GM18873 (cell line): ENCODE measurements around the gene GPR39.
"Not testable (repeated sequence)": the region's sequence is repeated elsewhere in the genome, so short reads cannot be mapped to it uniquely, and the experiment has no call there.

ENCODE experiments used
- ATAC-seq: cut with Tn5 transposase; IDR thresholded peaks from one replicate; pipeline ENCODE4 v1.9.1; 2021; ENCODE audit warnings: mild to moderate bottlenecking, moderate library complexity, moderate number of reproducible peaks; ENCODE audit not compliant: unreplicated experiment, low FRiP score

The GPR39 gene

DNA sequence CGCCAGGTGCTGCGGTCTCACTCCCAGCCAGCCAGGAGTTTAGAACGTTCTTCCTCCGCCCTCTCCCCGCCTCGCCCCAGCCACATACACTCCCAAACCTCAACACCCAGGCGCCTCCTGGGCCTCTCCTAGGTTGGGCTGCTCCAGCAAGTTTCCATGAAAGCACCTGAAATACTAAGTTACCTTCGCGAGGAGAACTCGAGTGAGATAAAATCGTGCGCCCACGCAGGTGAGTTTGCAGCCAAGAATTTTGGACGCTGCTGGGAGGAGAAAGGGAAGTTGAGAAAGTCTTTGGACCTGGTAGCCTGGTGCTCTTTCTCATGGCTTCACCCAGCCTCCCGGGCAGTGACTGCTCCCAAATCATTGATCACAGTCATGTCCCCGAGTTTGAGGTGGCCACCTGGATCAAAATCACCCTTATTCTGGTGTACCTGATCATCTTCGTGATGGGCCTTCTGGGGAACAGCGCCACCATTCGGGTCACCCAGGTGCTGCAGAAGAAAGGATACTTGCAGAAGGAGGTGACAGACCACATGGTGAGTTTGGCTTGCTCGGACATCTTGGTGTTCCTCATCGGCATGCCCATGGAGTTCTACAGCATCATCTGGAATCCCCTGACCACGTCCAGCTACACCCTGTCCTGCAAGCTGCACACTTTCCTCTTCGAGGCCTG lies at the start of gene GPR39:
Gene GPR39 (plus strand): TSS at position 83 of the 673 bp plus-strand sequence.
- ATAC-seq = no peak

GRCh38 chr2:132368191-132368590 lies 48.4 kb upstream of the GPR39 start:
- ATAC-seq = no peak

DNA sequence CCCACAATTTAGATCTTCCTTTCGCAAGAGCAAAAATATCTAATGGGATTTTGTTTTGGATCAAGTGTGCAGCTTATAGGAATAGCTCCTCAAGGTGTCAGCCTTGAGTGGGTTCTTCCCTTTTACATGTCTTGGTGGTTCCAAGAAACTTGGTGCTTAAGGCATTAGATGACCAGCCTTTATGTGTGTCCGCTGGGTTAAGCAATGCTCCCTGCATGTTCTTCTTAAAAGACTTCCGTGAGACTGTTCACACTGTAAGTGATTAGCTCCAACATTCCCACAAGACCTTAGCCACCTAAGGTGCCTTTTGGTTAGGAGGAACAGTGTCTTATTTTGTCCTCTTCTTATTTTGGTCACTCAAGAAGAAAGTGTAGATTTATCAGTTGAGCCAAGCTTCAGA lies 44.3 kb upstream of the GPR39 start:
- ATAC-seq = no peak

DNA sequence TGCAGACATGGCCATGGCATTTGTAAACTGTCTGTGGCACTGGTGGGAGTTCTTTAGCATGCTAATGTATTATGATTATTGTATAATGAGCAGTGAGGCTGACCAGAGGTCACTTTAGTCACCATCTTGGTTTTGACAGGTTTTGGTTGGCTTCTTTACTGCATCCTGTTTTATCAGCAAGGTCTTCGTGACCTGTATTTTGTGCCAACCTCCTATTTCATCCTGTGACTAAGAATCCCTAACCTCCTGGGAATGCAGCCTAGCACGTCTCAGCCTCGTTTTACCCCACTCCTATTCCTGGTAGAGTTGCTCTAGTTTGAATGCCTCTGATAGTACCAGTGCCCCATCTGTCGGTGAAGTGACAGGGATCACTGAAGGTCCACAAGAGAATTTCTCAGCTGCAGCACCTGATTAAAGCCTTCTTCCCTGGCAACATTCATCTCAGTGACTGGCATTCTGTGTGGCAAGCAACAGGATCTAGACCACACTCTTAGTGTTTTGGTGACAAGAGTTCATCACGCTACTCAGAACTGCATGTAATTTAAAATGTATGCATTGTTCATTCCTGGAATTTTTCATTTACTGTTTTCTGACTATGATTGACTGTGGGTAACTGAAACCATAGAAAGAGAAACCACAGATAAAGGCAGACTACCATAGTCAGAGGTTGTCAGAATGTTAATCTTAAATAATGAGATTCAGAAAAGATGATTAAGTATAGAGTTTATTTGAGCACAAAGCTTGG lies 43.0 kb upstream of the GPR39 start:
- ATAC-seq = no peak

DNA sequence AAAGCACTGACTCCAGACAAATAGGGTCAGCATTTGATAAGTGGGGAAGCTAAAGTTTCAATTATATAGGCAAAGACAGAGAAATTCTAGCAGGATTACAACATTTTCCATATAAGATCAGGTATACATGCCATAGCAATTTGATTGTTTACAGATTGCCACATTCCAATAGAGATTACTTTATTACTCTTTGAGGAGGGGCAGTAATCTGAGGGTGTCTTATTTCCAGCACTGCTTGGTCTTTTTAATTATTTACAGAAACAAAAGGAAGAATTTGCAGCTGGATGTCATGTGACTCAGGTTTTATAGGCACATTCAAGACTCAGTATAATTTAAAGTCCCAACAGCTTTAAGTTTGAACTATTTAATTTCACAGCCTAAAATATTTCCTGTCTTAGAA lies 42.5 kb upstream of the GPR39 start:
- ATAC-seq = no peak

- ATAC-seq = no peak
These were observed 42.1 kb upstream of the GPR39 start for GRCh38 chr2:132374551-132374950.

DNA sequence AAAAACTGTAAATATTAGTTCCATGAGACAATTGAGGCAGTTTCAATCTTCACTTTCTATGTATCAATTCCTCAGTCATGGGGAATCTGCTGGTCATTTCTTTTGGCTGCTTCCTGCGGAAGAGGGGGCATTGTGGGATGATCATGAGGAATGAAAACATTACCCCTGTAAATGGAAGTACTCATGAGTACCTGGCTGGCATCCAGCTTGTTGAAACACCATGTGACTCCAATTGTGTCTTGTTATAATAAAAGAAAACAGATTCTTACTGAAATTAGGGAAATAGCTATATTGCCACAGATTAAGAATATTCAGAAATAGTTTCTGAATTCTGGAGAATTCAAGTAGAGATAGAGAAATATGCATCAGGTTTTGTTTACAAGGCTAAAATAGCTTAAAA lies 41.6 kb upstream of the GPR39 start:
- ATAC-seq = no peak

- ATAC-seq = no peak
These were observed 35.2 kb upstream of the GPR39 start for GRCh38 chr2:132381376-132381775.

DNA sequence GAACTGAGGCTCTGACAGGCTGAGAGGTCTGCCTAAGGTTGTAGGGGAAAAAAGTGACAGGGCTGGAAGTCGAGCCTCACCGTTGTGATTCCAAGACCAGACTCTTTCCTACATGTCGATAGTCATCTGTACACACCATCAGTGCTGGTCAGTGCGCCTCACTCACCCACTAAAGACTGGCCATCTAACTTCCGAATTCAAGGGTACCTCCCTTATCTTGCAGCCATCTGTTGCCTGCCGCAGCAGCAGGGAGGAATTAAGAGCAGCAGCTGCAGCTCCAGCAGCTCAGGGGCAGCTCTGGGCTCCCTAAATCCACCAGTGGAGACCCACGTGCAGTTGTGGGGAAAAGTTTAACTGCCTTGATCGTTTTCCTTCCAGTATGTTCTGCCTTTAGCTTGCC lies 32.6 kb upstream of the GPR39 start:
- no peak for ATAC-seq

- no peak for ATAC-seq
These were observed 32.0 kb upstream of the GPR39 start for GRCh38 chr2:132384491-132385151.

- no peak for ATAC-seq
These were observed 29.5 kb upstream of the GPR39 start for GRCh38 chr2:132387126-132387525.

DNA sequence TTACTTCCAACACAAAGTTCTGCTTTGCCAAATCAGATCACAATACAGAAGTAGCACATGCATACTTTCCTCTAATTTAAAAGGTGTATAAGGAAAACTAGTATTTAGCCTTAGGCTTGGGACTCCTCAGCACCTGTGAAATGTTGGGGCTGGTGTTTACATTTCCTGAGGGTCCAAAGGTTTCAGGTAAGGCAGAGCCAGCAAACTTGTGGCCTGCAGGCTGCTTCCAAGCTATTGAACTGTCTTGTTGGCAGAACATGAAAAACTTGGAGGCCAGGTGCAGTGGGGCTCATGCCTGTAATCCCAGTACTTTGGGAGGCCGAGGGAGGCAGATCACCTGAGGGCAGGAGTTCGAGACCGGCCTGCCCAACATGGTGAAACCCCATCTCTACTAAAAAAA lies 26.5 kb upstream of the GPR39 start:
- ATAC-seq = no peak

GRCh38 chr2:132391378-132391777 lies 25.2 kb upstream of the GPR39 start:
- ATAC-seq = no peak

- no peak for ATAC-seq
These were observed 24.4 kb upstream of the GPR39 start for GRCh38 chr2:132392221-132392620.

- no peak for ATAC-seq
These were observed 23.7 kb upstream of the GPR39 start for GRCh38 chr2:132392879-132393278.

- ATAC-seq = not testable (repeated sequence)
These were observed 19.6 kb upstream of the GPR39 start for GRCh38 chr2:132397042-132397441.

DNA sequence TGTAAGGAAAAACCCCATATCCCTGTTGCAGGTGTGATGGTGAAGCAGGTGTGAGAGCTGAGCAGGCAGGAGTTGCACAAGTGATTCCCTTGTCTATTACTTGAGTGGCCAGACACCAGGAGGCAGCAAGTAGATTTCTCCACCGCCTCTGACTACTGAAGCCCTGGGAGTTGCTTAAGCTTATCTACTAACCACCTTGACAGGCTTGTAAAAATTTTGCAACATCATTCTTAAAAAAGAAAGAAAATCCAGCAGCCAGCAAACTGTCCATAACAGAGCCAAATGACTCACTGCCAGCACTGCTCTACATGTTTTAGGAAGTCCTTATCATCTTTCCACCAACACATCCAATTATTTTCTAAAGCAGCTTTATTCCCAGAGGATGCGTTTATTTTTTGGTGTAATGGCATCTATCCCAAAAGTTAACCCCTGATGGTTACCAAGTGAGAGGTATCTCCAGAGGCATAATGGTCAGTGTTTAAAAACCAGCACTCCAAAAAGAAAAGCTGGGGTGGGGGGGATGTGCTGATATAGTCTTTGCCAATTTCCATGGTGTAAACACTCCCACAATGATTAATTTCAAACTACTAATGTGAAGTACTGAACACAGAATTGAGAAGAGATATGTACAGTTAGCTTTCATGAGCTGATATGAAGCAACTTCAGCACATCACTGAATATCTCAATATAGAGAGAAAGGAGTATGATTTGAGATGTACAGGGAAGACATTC lies 16.3 kb upstream of the GPR39 start:
- ATAC-seq = no peak

- ATAC-seq = no peak
These were observed 15.7 kb upstream of the GPR39 start for GRCh38 chr2:132400901-132401240.

DNA sequence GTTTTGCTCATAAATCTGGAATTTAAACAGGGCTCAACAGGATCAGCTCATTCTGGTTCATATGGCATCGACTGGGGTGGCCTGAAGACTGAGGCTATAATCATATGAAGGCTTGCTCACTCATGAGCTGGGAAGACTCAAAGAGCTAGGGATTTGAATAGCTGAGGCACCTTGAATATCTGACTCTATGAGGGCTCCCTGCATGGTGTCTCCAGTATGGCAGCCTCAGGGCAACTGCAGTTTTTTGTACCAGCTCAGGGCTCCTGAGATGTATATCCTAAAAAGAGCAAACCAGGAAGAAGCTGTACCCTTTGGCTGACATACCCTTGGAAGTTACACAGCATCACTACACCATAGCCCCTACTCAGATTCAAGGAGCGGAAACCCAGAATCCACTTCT lies 15.3 kb upstream of the GPR39 start:
- ATAC-seq = no peak

DNA sequence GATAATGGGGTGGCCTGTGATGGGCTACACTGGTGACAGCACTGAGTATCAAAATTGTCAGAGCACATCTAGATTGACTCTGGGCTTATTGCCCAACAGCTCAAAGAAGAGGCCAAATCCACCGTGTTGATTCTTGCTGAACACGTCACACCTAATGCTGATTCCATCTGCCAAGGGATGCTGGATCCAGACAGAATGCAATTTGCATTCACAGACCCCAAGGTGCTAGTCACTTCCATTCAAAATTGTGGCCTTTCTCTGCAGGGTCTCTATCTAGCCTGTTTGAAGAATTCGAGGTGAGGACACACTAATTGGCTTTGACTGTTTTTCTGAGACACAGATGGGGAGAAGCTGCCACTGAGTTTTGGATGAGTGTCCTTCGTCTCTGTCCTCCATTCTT lies 13.5 kb upstream of the GPR39 start:
- no peak for ATAC-seq

DNA sequence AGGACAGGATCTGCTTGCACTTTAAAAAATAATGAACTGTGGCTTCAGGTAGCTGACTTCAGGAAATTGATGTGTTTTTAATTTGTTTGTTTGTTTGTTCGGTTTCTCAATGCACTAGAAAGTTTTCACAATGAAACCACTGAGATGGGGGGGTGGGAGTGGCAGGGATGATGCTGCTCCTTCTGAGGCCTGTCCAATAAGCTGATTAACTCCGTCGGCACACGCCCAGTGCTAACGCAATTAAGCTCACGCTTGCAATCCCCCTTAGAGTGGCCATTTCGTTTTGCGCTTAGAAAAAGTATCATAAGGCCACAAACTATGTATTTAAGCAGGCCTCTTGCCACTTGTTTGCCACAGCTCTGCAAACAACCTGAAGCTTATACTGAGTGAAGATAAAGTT lies 12.5 kb upstream of the GPR39 start:
- no peak for ATAC-seq
